Caco-2 (cell line): ENCODE measurements around the gene FBXL7. TPM values are rescaled to one million over a fixed set of nuclear protein-coding genes. Genes with fewer than 3 reads are reported as not detected.

Experiments used
- BruUV-seq: library from RNA; stranded (reverse); fragments of 400-500 nt; replicated peaks from 2 replicates; lab custom pipeline; 2021; lab: Mats Ljungman, UMichigan
- CTCF ChIA-PET: fragments of 300-600 bp; sonication (Branson Sonifier 250); formaldehyde crosslinking; loops from one replicate; lab custom pipeline; 2022; ENCODE audit warnings: antibody characterized with exemption; lab: Charles Lee
- POLR2A ChIA-PET: fragments of 300-600 bp; sonication (Branson Sonifier 250); formaldehyde crosslinking; loops from one replicate; lab custom pipeline; 2022; ENCODE audit warnings: antibody characterized with exemption; lab: Charles Lee
- DNase-seq, 2 experiments: peaks; one replicate each; pipeline versions ENCODE4 v3.0.0 to v3.0.0-alpha.2; 2020 to 2022
- H3K27me3 ChIP-seq: replicated peaks from 2 replicates; pipeline ENCODE4 v1.6.0; 2011; ENCODE audit warnings: low read length; ENCODE audit not compliant: control insufficient read depth, insufficient read depth
- H3K36me3 ChIP-seq: 2 replicates; pipeline ENCODE4 v1.5.1; 2011; ENCODE audit warnings: low read length; ENCODE audit not compliant: control insufficient read depth, insufficient read depth
- H3K4me1 ChIP-seq: fragments of 250-450 bp; sonication (Bioruptor Pico); 2 replicates; pipeline ENCODE4 v1.5.1; 2020; ENCODE audit warnings: mild to moderate bottlenecking
- H3K4me3 ChIP-seq: 2 replicates; pipeline ENCODE4 v1.5.1; 2011; ENCODE audit warnings: low read depth, mild to moderate bottlenecking, control low read depth, low read length
- H3K9me3 ChIP-seq: fragments of 250-450 bp; sonication (Bioruptor Pico); 2 replicates; pipeline ENCODE4 v1.5.1; 2020; ENCODE audit warnings: mild to moderate bottlenecking, moderate library complexity
- H3K27ac Mint-ChIP-seq: one replicate; pipeline ENCODE4 v1.8.0; 2022; ENCODE audit warnings: mixed read lengths; ENCODE audit not compliant: unreplicated experiment
- H3K27me3 Mint-ChIP-seq: one replicate; pipeline ENCODE4 v1.8.0; 2022; ENCODE audit warnings: mixed read lengths; ENCODE audit not compliant: insufficient read depth, unreplicated experiment
- H3K36me3 Mint-ChIP-seq: one replicate; pipeline ENCODE4 v1.8.0; 2022; ENCODE audit warnings: mild to moderate bottlenecking, mixed read lengths; ENCODE audit not compliant: insufficient read depth, unreplicated experiment
- H3K4me1 Mint-ChIP-seq: one replicate; pipeline ENCODE4 v1.8.0; 2022; ENCODE audit warnings: low read depth, mixed read lengths; ENCODE audit not compliant: unreplicated experiment
- H3K4me3 Mint-ChIP-seq: one replicate; pipeline ENCODE4 v1.8.0; 2022; ENCODE audit warnings: mild to moderate bottlenecking, moderate library complexity, mixed read lengths; ENCODE audit not compliant: unreplicated experiment
- H3K9me3 Mint-ChIP-seq: one replicate; pipeline ENCODE4 v1.8.0; 2022; ENCODE audit warnings: mixed read lengths; ENCODE audit not compliant: unreplicated experiment
- CTCF ChIP-seq, 2 experiments: fragments of 200-600 bp in 1 of 2; IDR thresholded peaks; 1 replicate in 1 of 2; 2 replicates in 1 of 2; pipeline versions ENCODE4 v1.5.1 to v1.8.0; 2011 to 2022; ENCODE audit warnings: antibody characterized with exemption in 1 of 2, control low read depth in 1 of 2, inconsistent platforms in 1 of 2, low read depth in 1 of 2, low read length in 1 of 2, mild to moderate bottlenecking in 1 of 2, moderate library complexity in 1 of 2; ENCODE audit not compliant: insufficient read depth in 1 of 2, severe bottlenecking in 1 of 2, unreplicated experiment in 1 of 2
- intact Hi-C: fragments of 100-400 bp; cut with micrococcal nuclease; formaldehyde crosslinking; loops from one replicate; pipeline ENCODE4 v1.10.0; 2022; ENCODE audit not compliant: unreplicated experiment
- total RNA-seq: library from RNA; stranded (reverse); gene quantifications from 2 replicates; pipeline ENCODE4 v1.2.3, GENCODE V29; 2022

FBXL7 gene
- total RNA-seq, 1 experiment from 2014 or later = not detected

GRCh38 chr5:15655683-15656082, 155.7 kb downstream of the FBXL7 start:
- H3K4me3 Mint-ChIP-seq = no peak overlapping the region
- no peak overlapping the region for H3K27ac Mint-ChIP-seq
- H3K9me3 ChIP-seq = no peaks in the 10 kb centered on the region
- no peaks in the 10 kb centered on the region for H3K4me1 Mint-ChIP-seq
- H3K36me3 ChIP-seq = no peaks in the 10 kb centered on the region
- BruUV-seq = no TSS peak
- POLR2A ChIA-PET = no interaction called here
- H3K4me1 ChIP-seq = no peaks in the 10 kb centered on the region
- no peaks in the 10 kb centered on the region for H3K36me3 Mint-ChIP-seq
- no peak overlapping the region for H3K4me3 ChIP-seq
- H3K27me3 ChIP-seq = no peaks in the 10 kb centered on the region
- CTCF ChIA-PET = no interaction called here
- intact Hi-C loops = no loop called here
- peaks cover 9% of the 10 kb centered on the region for H3K9me3 Mint-ChIP-seq
- peaks cover 9% of the 10 kb centered on the region for H3K27me3 Mint-ChIP-seq
- no peak for TF ChIP-seq CTCF (IDR thresholded peaks at IDR 0.05; ENCODE audit: insufficient read depth in 1 of 2, low read depth in 1 of 2, low read length in 1 of 2, severe bottlenecking in 1 of 2, unreplicated experiment in 1 of 2)
- no peak for DNase-seq

- no peaks in the 10 kb centered on the region for H3K36me3 Mint-ChIP-seq
- no peak for TF ChIP-seq CTCF (IDR thresholded peaks at IDR 0.05; ENCODE audit: insufficient read depth in 1 of 2, low read depth in 1 of 2, low read length in 1 of 2, severe bottlenecking in 1 of 2, unreplicated experiment in 1 of 2)
- no peak overlapping the region for H3K4me3 Mint-ChIP-seq
- H3K27ac Mint-ChIP-seq = no peak overlapping the region
- no peak for DNase-seq
- Histone ChIP-seq H3K9me3 (no peaks in the 10 kb centered on the region; the same call in 1 of the 2 replicates), H3K36me3 (no peaks in the 10 kb centered on the region), H3K27me3 (no peaks in the 10 kb centered on the region), H3K4me1 (no peaks in the 10 kb centered on the region), H3K4me3 (no peak overlapping the region)
- intact Hi-C loops = no loop called here
- no peaks in the 10 kb centered on the region for H3K4me1 Mint-ChIP-seq
- BruUV-seq = no TSS peak
- CTCF ChIA-PET = no interaction called here
- H3K27me3 Mint-ChIP-seq = no peaks in the 10 kb centered on the region
- POLR2A ChIA-PET = no interaction called here
- no peaks in the 10 kb centered on the region for H3K9me3 Mint-ChIP-seq
Measured at GRCh38 chr5:15664961-15665360, 165.0 kb downstream of the FBXL7 start.

GRCh38 chr5:15669826-15670225, 169.8 kb downstream of the FBXL7 start:
- intact Hi-C loops = no loop called here
- no peaks in the 10 kb centered on the region for H3K4me1 ChIP-seq
- no peak for DNase-seq
- no peak for TF ChIP-seq CTCF (IDR thresholded peaks at IDR 0.05; ENCODE audit: insufficient read depth in 1 of 2, low read depth in 1 of 2, low read length in 1 of 2, severe bottlenecking in 1 of 2, unreplicated experiment in 1 of 2)
- Mint-ChIP-seq H3K27ac (no peak overlapping the region), H3K4me1 (no peaks in the 10 kb centered on the region), H3K27me3 (peaks cover 5% of the 10 kb centered on the region), H3K4me3 (no peak overlapping the region), H3K9me3 (no peaks in the 10 kb centered on the region), H3K36me3 (no peaks in the 10 kb centered on the region)
- no TSS peak for BruUV-seq
- ChIA-PET POLR2A (no interaction called here), CTCF (no interaction called here)
- no peaks in the 10 kb centered on the region for H3K9me3 ChIP-seq
- H3K4me3 ChIP-seq = no peak overlapping the region
- no peaks in the 10 kb centered on the region for H3K36me3 ChIP-seq
- H3K27me3 ChIP-seq = no peaks in the 10 kb centered on the region
